ENCODE results near the gene MATK. TPM values are rescaled to one million over a fixed set of nuclear protein-coding genes. Genes with fewer than 3 reads are reported as not detected.

MATK gene
- total and polyA plus RNA-seq, 2 experiments from 2014 or later = not detected

DNA sequence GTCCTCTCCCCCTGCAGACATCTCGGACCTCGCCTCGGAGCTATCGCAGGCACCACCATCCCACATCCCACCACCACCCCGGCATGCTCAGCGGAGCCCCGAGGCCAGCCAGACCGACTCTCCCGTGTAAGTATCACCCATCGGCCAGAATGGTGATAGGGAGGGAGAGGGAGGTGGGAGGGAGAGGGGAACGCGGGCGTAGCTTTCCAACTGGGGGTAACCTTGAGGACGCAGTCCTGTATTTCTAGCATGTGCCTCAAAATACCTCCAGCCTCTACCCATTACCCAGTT lies 51.9 kb downstream of the MATK start:
- H3K4me3 ChIP-seq = no peak overlapping the region
- no peaks in the 10 kb centered on the region for H3F3A ChIP-seq (ENCODE audit: insufficient read depth)
- H3K79me2 ChIP-seq (ENCODE audit: insufficient read depth) = no peaks in the 10 kb centered on the region
- H4K20me1 ChIP-seq (ENCODE audit: insufficient read depth) = no peaks in the 10 kb centered on the region
- in situ Hi-C loops (cut with MboI) = no loop called here
- H3K4me1 ChIP-seq (ENCODE audit: insufficient read depth) = no peaks in the 10 kb centered on the region
- H3K36me3 ChIP-seq (ENCODE audit: low read depth) = no peaks in the 10 kb centered on the region
- TF ChIP-seq EZH2phosphoT487 (IDR thresholded peaks at IDR 0.05; ENCODE audit: insufficient read depth, low read depth) (no peak), EZH2 (IDR thresholded peaks at IDR 0.05; ENCODE audit: insufficient read depth, poor library complexity, severe bottlenecking) (no peak)
- H3K27ac ChIP-seq = no peak overlapping the region
- H3K9me2 ChIP-seq (ENCODE audit: insufficient read depth) = no peaks in the 10 kb centered on the region
- no peak for DNase-seq
- no peak overlapping the region for H2AFZ ChIP-seq
- 89% methylated on average over 13 to 14 of the region's 14 CpGs for WGBS, 2 experiments (ENCODE audit: low coverage in 1 of 2, low lambda C conversion rate in 2 of 2, missing lambda C conversion rate in 2 of 2)
- no peaks in the 10 kb centered on the region for H3K9me3 ChIP-seq (ENCODE audit: low read depth)
- no peaks in the 10 kb centered on the region; the same call in 1 of the 2 replicates for H3K27me3 ChIP-seq (replicated peaks; ENCODE audit: insufficient read depth)
- H3K9ac ChIP-seq = no peak overlapping the region
- H3K4me2 ChIP-seq (ENCODE audit: unreplicated experiment) = no peak overlapping the region

DNA sequence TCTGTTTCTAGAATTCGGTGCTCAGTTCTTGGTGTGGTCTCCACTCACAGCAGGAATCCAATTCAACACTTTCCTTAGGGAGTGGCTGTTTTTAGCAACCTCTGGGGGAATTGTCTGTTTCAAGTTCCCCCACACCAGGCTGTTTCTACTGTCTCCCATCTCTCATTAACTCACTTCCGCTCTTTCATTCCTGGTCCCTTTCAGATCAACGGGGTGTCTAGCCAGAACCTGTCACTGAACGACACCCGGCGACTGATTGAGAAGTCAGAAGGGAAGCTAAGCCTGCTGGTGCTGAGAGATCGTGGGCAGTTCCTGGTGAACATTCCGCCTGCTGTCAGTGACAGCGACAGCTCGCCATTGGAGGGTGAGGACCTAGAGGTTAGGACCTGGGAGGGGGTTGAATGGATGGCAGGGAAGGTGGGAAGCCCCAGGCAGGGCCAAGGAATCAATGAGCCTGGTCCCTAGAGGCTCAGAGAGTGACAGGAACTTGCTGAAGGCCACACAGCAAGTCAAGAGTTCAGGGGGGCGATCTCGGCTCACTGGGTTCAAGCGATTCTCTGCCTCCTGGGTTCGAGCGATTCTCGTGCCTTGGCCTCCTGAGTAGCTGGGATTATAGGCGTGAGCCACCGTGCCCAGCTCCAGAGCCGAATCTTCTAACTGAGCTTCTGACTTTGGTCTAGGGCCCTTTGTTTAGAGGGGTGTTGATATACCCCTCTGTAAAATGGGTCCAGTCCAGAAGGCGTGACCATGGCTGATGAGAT lies 52.5 kb downstream of the MATK start:
- H3K4me3 ChIP-seq = no peak overlapping the region
- no peak overlapping the region for H3K9ac ChIP-seq
- no peak for TF ChIP-seq EZH2 (IDR thresholded peaks at IDR 0.05; ENCODE audit: insufficient read depth, poor library complexity, severe bottlenecking)
- H3K9me3 ChIP-seq (ENCODE audit: low read depth) = no peaks in the 10 kb centered on the region
- H3K9me2 ChIP-seq (ENCODE audit: insufficient read depth) = no peaks in the 10 kb centered on the region
- no peaks in the 10 kb centered on the region for H3K79me2 ChIP-seq (ENCODE audit: insufficient read depth)
- no peak overlapping the region for H3K4me2 ChIP-seq (ENCODE audit: unreplicated experiment)
- H3K36me3 ChIP-seq (ENCODE audit: low read depth) = no peaks in the 10 kb centered on the region
- no peaks in the 10 kb centered on the region for H3F3A ChIP-seq (ENCODE audit: insufficient read depth)
- H3K4me1 ChIP-seq (ENCODE audit: insufficient read depth) = no peaks in the 10 kb centered on the region
- no peak for DNase-seq
- H3K27ac ChIP-seq = no peak overlapping the region
- 49 to 53% methylated on average over 19 to 20 of the region's 20 CpGs for WGBS, 2 experiments (ENCODE audit: low coverage in 1 of 2, low lambda C conversion rate in 2 of 2, missing lambda C conversion rate in 2 of 2)
- no peaks in the 10 kb centered on the region; the same call in 1 of the 2 replicates for H3K27me3 ChIP-seq (replicated peaks; ENCODE audit: insufficient read depth)
- no peaks in the 10 kb centered on the region for H4K20me1 ChIP-seq (ENCODE audit: insufficient read depth)
- in situ Hi-C loops (cut with MboI) = no loop called here
- no peak overlapping the region for H2AFZ ChIP-seq

DNA sequence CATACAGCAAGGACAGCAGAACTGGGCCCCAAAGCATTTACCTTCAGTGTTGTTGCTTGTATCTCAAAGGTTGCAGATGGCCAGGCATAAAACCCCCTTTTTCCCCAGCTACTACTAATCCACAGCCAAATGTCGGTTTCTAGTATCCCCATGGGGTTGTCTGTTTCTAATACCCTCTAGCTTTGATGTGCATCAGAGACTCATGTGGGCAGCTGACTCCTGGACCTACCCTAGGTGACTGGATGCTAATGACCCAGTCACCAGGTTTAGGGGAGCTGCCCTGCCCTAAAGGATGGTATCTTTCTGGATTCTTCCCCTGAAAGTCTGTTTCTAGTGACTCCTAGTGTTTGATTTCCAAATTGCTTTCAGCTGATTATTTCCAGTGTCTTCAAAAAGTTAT lies 54.1 kb downstream of the MATK start:
- no peaks in the 10 kb centered on the region for H3K4me1 ChIP-seq (ENCODE audit: insufficient read depth)
- no peak overlapping the region for H3K27ac ChIP-seq
- no peak overlapping the region for H3K4me3 ChIP-seq
- H3K36me3 ChIP-seq (ENCODE audit: low read depth) = no peaks in the 10 kb centered on the region
- DNase-seq = no peak
- no peak overlapping the region for H3K4me2 ChIP-seq (ENCODE audit: unreplicated experiment)
- no peaks in the 10 kb centered on the region for H3F3A ChIP-seq (ENCODE audit: insufficient read depth)
- no peaks in the 10 kb centered on the region; the same call in 1 of the 2 replicates for H3K27me3 ChIP-seq (replicated peaks; ENCODE audit: insufficient read depth)
- H2AFZ ChIP-seq = no peak overlapping the region
- H4K20me1 ChIP-seq (ENCODE audit: insufficient read depth) = no peaks in the 10 kb centered on the region
- 46 to 50% methylated on average over 1 of the region's 1 CpG for WGBS, 2 experiments (ENCODE audit: low coverage in 1 of 2, low lambda C conversion rate in 2 of 2, missing lambda C conversion rate in 2 of 2)
- H3K9ac ChIP-seq = no peak overlapping the region
- H3K79me2 ChIP-seq (ENCODE audit: insufficient read depth) = no peaks in the 10 kb centered on the region
- in situ Hi-C loops (cut with MboI) = no loop called here
- no peak for TF ChIP-seq EZH2phosphoT487 (IDR thresholded peaks at IDR 0.05; ENCODE audit: insufficient read depth, low read depth)
- no peak for TF ChIP-seq EZH2 (IDR thresholded peaks at IDR 0.05; ENCODE audit: insufficient read depth, poor library complexity, severe bottlenecking)
- H3K9me3 ChIP-seq (ENCODE audit: low read depth) = no peaks in the 10 kb centered on the region
- H3K9me2 ChIP-seq (ENCODE audit: insufficient read depth) = no peaks in the 10 kb centered on the region

DNA sequence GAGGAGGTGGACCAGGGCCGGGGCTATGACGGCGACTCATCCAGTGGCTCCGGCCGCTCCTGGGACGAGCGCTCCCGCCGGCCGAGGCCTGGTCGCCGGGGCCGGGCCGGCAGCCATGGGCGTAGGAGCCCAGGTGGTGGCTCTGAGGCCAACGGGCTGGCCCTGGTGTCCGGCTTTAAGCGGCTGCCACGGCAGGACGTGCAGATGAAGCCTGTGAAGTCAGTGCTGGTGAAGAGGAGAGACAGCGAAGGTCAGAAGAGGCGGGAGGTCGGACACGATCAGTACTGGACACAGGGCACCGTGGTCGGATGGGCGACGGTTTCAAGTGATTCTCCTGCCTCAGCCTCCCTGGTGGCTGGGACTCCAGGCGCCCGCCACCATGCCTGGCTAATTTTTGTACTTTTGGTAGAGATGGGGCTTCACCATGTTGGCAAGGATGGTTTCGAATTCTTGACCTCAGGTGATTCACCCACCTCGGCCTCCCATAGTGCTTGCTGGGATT lies 55.7 kb downstream of the MATK start:
- DNase-seq = no peak
- H3K4me2 ChIP-seq (ENCODE audit: unreplicated experiment) = no peak overlapping the region
- no peaks in the 10 kb centered on the region for H3F3A ChIP-seq (ENCODE audit: insufficient read depth)
- no peak overlapping the region for H3K9ac ChIP-seq
- WGBS, 2 experiments (ENCODE audit: low coverage in 1 of 2, low lambda C conversion rate in 2 of 2, missing lambda C conversion rate in 2 of 2) = 88 to 89% methylated on average over 28 to 32 of the region's 32 CpGs
- no peak overlapping the region for H3K4me3 ChIP-seq
- H3K9me3 ChIP-seq (ENCODE audit: low read depth) = no peaks in the 10 kb centered on the region
- H3K79me2 ChIP-seq (ENCODE audit: insufficient read depth) = no peaks in the 10 kb centered on the region
- no peak for TF ChIP-seq EZH2 (IDR thresholded peaks at IDR 0.05; ENCODE audit: insufficient read depth, poor library complexity, severe bottlenecking)
- no peak for TF ChIP-seq EZH2phosphoT487 (IDR thresholded peaks at IDR 0.05; ENCODE audit: insufficient read depth, low read depth)
- H3K9me2 ChIP-seq (ENCODE audit: insufficient read depth) = no peaks in the 10 kb centered on the region
- no peaks in the 10 kb centered on the region; the same call in 1 of the 2 replicates for H3K27me3 ChIP-seq (replicated peaks; ENCODE audit: insufficient read depth)
- H3K36me3 ChIP-seq (ENCODE audit: low read depth) = no peaks in the 10 kb centered on the region
- no peaks in the 10 kb centered on the region for H4K20me1 ChIP-seq (ENCODE audit: insufficient read depth)
- H3K27ac ChIP-seq = no peak overlapping the region
- in situ Hi-C loops (cut with MboI) = no loop called here
- H2AFZ ChIP-seq = no peak overlapping the region
- H3K4me1 ChIP-seq (ENCODE audit: insufficient read depth) = no peaks in the 10 kb centered on the region

Small RNA genes lying within 50 kb of the gene (small RNA-seq; reads per million reads assigned to genes)
- gene AC005777.1 (ENCODE audit: low read depth, low replicate concordance) = not detected

Other genes with a start within 250 kb of the MATK start
- not detected in 2 replicates for gene TEKTIP1, start 247.2 kb downstream of the MATK start, total RNA-seq (2014; rRNA removed; shearing (Covaris generic))
- 0.33 TPM in 1 of 2 replicates, not detected in the other for gene TEKTIP1, start 247.2 kb downstream of the MATK start, polyA plus RNA-seq (2016; fragmentation: Nextera tagmentation; extraction: Ambion mirVana)
- 67.9 and 73.9 TPM in 2 replicates for gene MFSD12, start 228.8 kb downstream of the MATK start, total RNA-seq (2014; rRNA removed; shearing (Covaris generic))
- gene MFSD12, start 228.8 kb downstream of the MATK start, polyA plus RNA-seq (2016; fragmentation: Nextera tagmentation; extraction: Ambion mirVana) = 23.0 and 23.1 TPM in 2 replicates
- 105 and 112 TPM in 2 replicates for gene HMG20B, start 213.4 kb downstream of the MATK start, total RNA-seq (2014; rRNA removed; shearing (Covaris generic))
- gene HMG20B, start 213.4 kb downstream of the MATK start, polyA plus RNA-seq (2016; fragmentation: Nextera tagmentation; extraction: Ambion mirVana) = 83.9 and 87.7 TPM in 2 replicates
- 0.13 TPM in 1 of 2 replicates, not detected in the other for gene GIPC3, start 200.9 kb downstream of the MATK start, total RNA-seq (2014; rRNA removed; shearing (Covaris generic))
- 0.06 TPM in 1 of 2 replicates, not detected in the other for gene GIPC3, start 200.9 kb downstream of the MATK start, polyA plus RNA-seq (2016; fragmentation: Nextera tagmentation; extraction: Ambion mirVana)
- gene TBXA2R, start 179.5 kb downstream of the MATK start, total RNA-seq (2014; rRNA removed; shearing (Covaris generic)) = 0.76 TPM in 1 of 2 replicates, not detected in the other
- 1.9 and 2.6 TPM in 2 replicates for gene TBXA2R, start 179.5 kb downstream of the MATK start, polyA plus RNA-seq (2016; fragmentation: Nextera tagmentation; extraction: Ambion mirVana)
- gene CACTIN, start 159.6 kb downstream of the MATK start, total RNA-seq (2014; rRNA removed; shearing (Covaris generic)) = 29.1 and 39.0 TPM in 2 replicates
- gene CACTIN, start 159.6 kb downstream of the MATK start, polyA plus RNA-seq (2016; fragmentation: Nextera tagmentation; extraction: Ambion mirVana) = 6.9 and 8.7 TPM in 2 replicates
- 34.0 and 43.1 TPM in 2 replicates for gene PIP5K1C, start 85.9 kb downstream of the MATK start, total RNA-seq (2014; rRNA removed; shearing (Covaris generic))
- gene PIP5K1C, start 85.9 kb downstream of the MATK start, polyA plus RNA-seq (2016; fragmentation: Nextera tagmentation; extraction: Ambion mirVana) = 31.2 and 33.5 TPM in 2 replicates
- gene TJP3, start 78.0 kb downstream of the MATK start, total RNA-seq (2014; rRNA removed; shearing (Covaris generic)) = not detected in 2 replicates
- gene TJP3, start 78.0 kb downstream of the MATK start, polyA plus RNA-seq (2016; fragmentation: Nextera tagmentation; extraction: Ambion mirVana) = not detected in 2 replicates
- 28.3 and 40.0 TPM in 2 replicates for gene APBA3, start 24.7 kb downstream of the MATK start, total RNA-seq (2014; rRNA removed; shearing (Covaris generic))
- gene APBA3, start 24.7 kb downstream of the MATK start, polyA plus RNA-seq (2016; fragmentation: Nextera tagmentation; extraction: Ambion mirVana) = 16.9 and 18.9 TPM in 2 replicates
- gene MRPL54, start 23.7 kb downstream of the MATK start, total RNA-seq (2014; rRNA removed; shearing (Covaris generic)) = 18.5 and 57.9 TPM in 2 replicates
- gene MRPL54, start 23.7 kb downstream of the MATK start, polyA plus RNA-seq (2016; fragmentation: Nextera tagmentation; extraction: Ambion mirVana) = 73.0 and 74.1 TPM in 2 replicates
- gene RAX2, start 14.2 kb downstream of the MATK start, total RNA-seq (2014; rRNA removed; shearing (Covaris generic)) = not detected in 2 replicates
- not detected in 2 replicates for gene RAX2, start 14.2 kb downstream of the MATK start, polyA plus RNA-seq (2016; fragmentation: Nextera tagmentation; extraction: Ambion mirVana)
- not detected in 2 replicates for gene ZFR2, start 82.7 kb upstream of the MATK start, total RNA-seq (2014; rRNA removed; shearing (Covaris generic))
- gene ZFR2, start 82.7 kb upstream of the MATK start, polyA plus RNA-seq (2016; fragmentation: Nextera tagmentation; extraction: Ambion mirVana) = not detected in 2 replicates
- gene ATCAY, start 94.3 kb upstream of the MATK start, total RNA-seq (2014; rRNA removed; shearing (Covaris generic)) = not detected in 2 replicates
- gene ATCAY, start 94.3 kb upstream of the MATK start, polyA plus RNA-seq (2016; fragmentation: Nextera tagmentation; extraction: Ambion mirVana) = not detected in 2 replicates
- gene NMRK2, start 146.7 kb upstream of the MATK start, total RNA-seq (2014; rRNA removed; shearing (Covaris generic)) = not detected in 2 replicates
- not detected in 2 replicates for gene NMRK2, start 146.7 kb upstream of the MATK start, polyA plus RNA-seq (2016; fragmentation: Nextera tagmentation; extraction: Ambion mirVana)
- gene DAPK3, start 184.7 kb upstream of the MATK start, total RNA-seq (2014; rRNA removed; shearing (Covaris generic)) = 167 and 194 TPM in 2 replicates
- 47.6 and 51.1 TPM in 2 replicates for gene DAPK3, start 184.7 kb upstream of the MATK start, polyA plus RNA-seq (2016; fragmentation: Nextera tagmentation; extraction: Ambion mirVana)
- gene EEF2, start 199.1 kb upstream of the MATK start, total RNA-seq (2014; rRNA removed; shearing (Covaris generic)) = 2,755 and 2,906 TPM in 2 replicates
- 326 and 331 TPM in 2 replicates for gene EEF2, start 199.1 kb upstream of the MATK start, polyA plus RNA-seq (2016; fragmentation: Nextera tagmentation; extraction: Ambion mirVana)
- gene PIAS4, start 221.4 kb upstream of the MATK start, total RNA-seq (2014; rRNA removed; shearing (Covaris generic)) = 16.8 and 21.0 TPM in 2 replicates
- gene PIAS4, start 221.4 kb upstream of the MATK start, polyA plus RNA-seq (2016; fragmentation: Nextera tagmentation; extraction: Ambion mirVana) = 6.9 and 9.1 TPM in 2 replicates

Measured in GM23248 (cell line).